ENCODE data around the gene KLRK1.
"Not testable (repeated sequence)": the region's sequence is repeated elsewhere in the genome, so short reads cannot be mapped to it uniquely, and the experiment has no call there.

KLRK1 gene

GRCh38 chr12:10381928-10382628 lies 7.8 kb downstream of the KLRK1 start:
- no peak for DNase-seq (ENCODE audit: low read depth)
- no peak overlapping the region for H3K4me3 ChIP-seq (ENCODE audit: low read length)
- no peak for TF ChIP-seq CTCF (IDR thresholded peaks at IDR 0.05; ENCODE audit: insufficient read depth, low read depth, low read length, missing control alignments)

- H3K4me3 ChIP-seq (ENCODE audit: low read length): not testable (repeated sequence)
- peak; percentile 52 for DNase-seq (ENCODE audit: low read depth)
Measured at GRCh38 chr12:10378737-10379136, 11.1 kb downstream of the KLRK1 start.

GRCh38 chr12:10374624-10375018 lies 15.2 kb downstream of the KLRK1 start:
- H3K4me3 ChIP-seq (ENCODE audit: low read length): no peak overlapping the region
- no peak for DNase-seq (ENCODE audit: low read depth)
- TF ChIP-seq CTCF (IDR thresholded peaks at IDR 0.05; ENCODE audit: insufficient read depth, low read depth, low read length, missing control alignments): no peak

- H3K4me3 ChIP-seq (ENCODE audit: low read length): no peak overlapping the region
- no peak for DNase-seq (ENCODE audit: low read depth)
- TF ChIP-seq CTCF (IDR thresholded peaks at IDR 0.05; ENCODE audit: insufficient read depth, low read depth, low read length, missing control alignments): no peak
Measured at GRCh38 chr12:10372559-10372958, 17.3 kb downstream of the KLRK1 start.

GRCh38 chr12:10371893-10372535 lies 17.8 kb downstream of the KLRK1 start:
- not testable (repeated sequence) for DNase-seq (ENCODE audit: low read depth); H3K4me3 ChIP-seq (ENCODE audit: low read length)

- TF ChIP-seq CTCF (IDR thresholded peaks at IDR 0.05; ENCODE audit: insufficient read depth, low read depth, low read length, missing control alignments): no peak
- DNase-seq (ENCODE audit: low read depth): no peak
- no peak overlapping the region for H3K4me3 ChIP-seq (ENCODE audit: low read length)
Measured at GRCh38 chr12:10369557-10370415, 20.1 kb downstream of the KLRK1 start.

- TF ChIP-seq CTCF (IDR thresholded peaks at IDR 0.05; ENCODE audit: insufficient read depth, low read depth, low read length, missing control alignments): no peak
- H3K4me3 ChIP-seq (ENCODE audit: low read length): no peak overlapping the region
- no peak for DNase-seq (ENCODE audit: low read depth)
Measured at GRCh38 chr12:10368206-10369171, 21.4 kb downstream of the KLRK1 start.

GRCh38 chr12:10367714-10368113 lies 22.1 kb downstream of the KLRK1 start:
- H3K4me3 ChIP-seq (ENCODE audit: low read length); DNase-seq (ENCODE audit: low read depth): not testable (repeated sequence)

All from epithelial cell of esophagus (primary cell).